ENCODE results near the gene DOK5.

DNA sequence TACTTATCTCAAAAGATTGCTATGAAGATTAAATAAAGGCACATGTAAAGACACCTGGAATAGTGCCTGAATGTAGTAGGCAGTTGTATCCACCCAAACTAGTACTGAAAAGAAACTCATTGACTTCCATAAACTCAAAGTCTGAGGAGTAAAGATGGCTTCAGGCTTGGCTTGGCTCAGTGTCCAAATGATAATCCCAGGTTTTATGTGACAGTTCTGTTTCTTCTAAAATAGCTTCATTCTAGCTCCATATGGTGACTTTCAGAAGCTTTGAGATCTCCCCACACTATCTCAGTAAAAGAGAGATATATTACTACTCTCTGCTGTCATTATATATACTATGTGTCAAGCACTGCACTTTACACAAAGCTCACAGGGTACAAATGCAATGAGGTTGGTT is 121.3 kb downstream of the DOK5 start:
- TF ChIP-seq POLR2A (IDR thresholded peaks at IDR 0.05), result no peak
- TF ChIP-seq, protein P1, sequence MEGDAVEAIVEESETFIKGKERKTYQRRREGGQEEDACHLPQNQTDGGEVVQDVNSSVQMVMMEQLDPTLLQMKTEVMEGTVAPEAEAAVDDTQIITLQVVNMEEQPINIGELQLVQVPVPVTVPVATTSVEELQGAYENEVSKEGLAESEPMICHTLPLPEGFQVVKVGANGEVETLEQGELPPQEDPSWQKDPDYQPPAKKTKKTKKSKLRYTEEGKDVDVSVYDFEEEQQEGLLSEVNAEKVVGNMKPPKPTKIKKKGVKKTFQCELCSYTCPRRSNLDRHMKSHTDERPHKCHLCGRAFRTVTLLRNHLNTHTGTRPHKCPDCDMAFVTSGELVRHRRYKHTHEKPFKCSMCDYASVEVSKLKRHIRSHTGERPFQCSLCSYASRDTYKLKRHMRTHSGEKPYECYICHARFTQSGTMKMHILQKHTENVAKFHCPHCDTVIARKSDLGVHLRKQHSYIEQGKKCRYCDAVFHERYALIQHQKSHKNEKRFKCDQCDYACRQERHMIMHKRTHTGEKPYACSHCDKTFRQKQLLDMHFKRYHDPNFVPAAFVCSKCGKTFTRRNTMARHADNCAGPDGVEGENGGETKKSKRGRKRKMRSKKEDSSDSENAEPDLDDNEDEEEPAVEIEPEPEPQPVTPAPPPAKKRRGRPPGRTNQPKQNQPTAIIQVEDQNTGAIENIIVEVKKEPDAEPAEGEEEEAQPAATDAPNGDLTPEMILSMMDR (IDR thresholded peaks at IDR 0.05), result no peak

Measured in uterus (tissue), 2 donors.